RWPE2 (cell line): Measurements from ENCODE around the gene JAZF1.

Source experiments
- ATAC-seq: fragments of 200-7000 bp; cut with Tn5 transposase; 3 replicates; pipeline ENCODE4 v1.9.1; 2021; ENCODE audit warnings: low read depth
- DNase-seq: peaks from one replicate; pipeline ENCODE4 v3.0.0-alpha.2; 2020; ENCODE audit warnings: low spot score
- H3K27ac ChIP-seq: fragments of 450-650 bp; 2 replicates; pipeline ENCODE4 v1.5.1; 2017; ENCODE audit warnings: mild to moderate bottlenecking; ENCODE audit not compliant: poor library complexity, severe bottlenecking
- H3K27me3 ChIP-seq: fragments of 250-450 bp; sonication (Bioruptor Pico); 2 replicates; pipeline ENCODE4 v1.5.1; 2021; ENCODE audit warnings: mild to moderate bottlenecking, moderate library complexity; ENCODE audit not compliant: insufficient read depth, poor library complexity, severe bottlenecking
- H3K36me3 ChIP-seq: fragments of 250-450 bp; sonication (Bioruptor Pico); 2 replicates; pipeline ENCODE4 v1.5.1; 2020; ENCODE audit warnings: low read depth, mild to moderate bottlenecking, moderate library complexity
- H3K4me1 ChIP-seq: fragments of 250-450 bp; sonication (Bioruptor Pico); 2 replicates; pipeline ENCODE4 v1.5.1; 2021; ENCODE audit warnings: mild to moderate bottlenecking, moderate library complexity; ENCODE audit not compliant: insufficient read depth, poor library complexity, severe bottlenecking
- H3K4me3 ChIP-seq: fragments of 250-450 bp; sonication (Bioruptor Pico); 2 replicates; pipeline ENCODE4 v1.5.1; 2021; ENCODE audit warnings: mild to moderate bottlenecking, moderate library complexity; ENCODE audit not compliant: severe bottlenecking
- H3K9me3 ChIP-seq: fragments of 250-450 bp; sonication (Bioruptor Pico); 2 replicates; pipeline ENCODE4 v1.5.1; 2021; ENCODE audit warnings: mild to moderate bottlenecking, moderate library complexity; ENCODE audit not compliant: severe bottlenecking
- TF ChIP-seq, protein P1 (sequence below): fragments of 450-650 bp; IDR thresholded peaks from one replicate; pipeline ENCODE4 v1.5.1; 2017; ENCODE audit warnings: mild to moderate bottlenecking, moderate library complexity; ENCODE audit not compliant: poor library complexity, severe bottlenecking

Gene JAZF1

DNA sequence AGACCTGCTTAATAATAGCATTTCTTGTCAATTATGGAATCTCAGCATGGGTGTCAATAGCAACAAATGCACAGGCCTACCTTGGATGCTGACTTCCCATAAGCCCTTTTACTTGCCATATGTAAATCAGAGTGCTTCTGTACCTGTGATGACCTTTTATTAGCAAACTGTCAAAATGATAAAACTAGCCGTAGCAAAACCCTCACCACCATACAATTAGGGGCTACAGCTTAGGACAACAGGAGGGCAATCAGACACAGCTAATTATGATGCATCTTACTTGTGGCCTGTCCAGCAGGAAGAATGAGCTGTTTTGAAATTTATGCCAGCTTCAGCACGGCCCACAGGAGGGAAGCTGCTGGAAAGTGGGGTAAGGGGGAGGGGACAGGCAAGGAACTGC, 239.1 kb downstream of the JAZF1 start:
- H3K9me3 ChIP-seq, result no peaks in the 10 kb centered on the region
- no peaks in the 10 kb centered on the region for H3K4me1 ChIP-seq
- H3K27ac ChIP-seq, result no peak overlapping the region
- no peak for ATAC-seq
- no peaks in the 10 kb centered on the region for H3K27me3 ChIP-seq
- no peaks in the 10 kb centered on the region for H3K36me3 ChIP-seq
- H3K4me3 ChIP-seq, result no peak overlapping the region
- DNase-seq, result no peak
- TF ChIP-seq, protein P1, sequence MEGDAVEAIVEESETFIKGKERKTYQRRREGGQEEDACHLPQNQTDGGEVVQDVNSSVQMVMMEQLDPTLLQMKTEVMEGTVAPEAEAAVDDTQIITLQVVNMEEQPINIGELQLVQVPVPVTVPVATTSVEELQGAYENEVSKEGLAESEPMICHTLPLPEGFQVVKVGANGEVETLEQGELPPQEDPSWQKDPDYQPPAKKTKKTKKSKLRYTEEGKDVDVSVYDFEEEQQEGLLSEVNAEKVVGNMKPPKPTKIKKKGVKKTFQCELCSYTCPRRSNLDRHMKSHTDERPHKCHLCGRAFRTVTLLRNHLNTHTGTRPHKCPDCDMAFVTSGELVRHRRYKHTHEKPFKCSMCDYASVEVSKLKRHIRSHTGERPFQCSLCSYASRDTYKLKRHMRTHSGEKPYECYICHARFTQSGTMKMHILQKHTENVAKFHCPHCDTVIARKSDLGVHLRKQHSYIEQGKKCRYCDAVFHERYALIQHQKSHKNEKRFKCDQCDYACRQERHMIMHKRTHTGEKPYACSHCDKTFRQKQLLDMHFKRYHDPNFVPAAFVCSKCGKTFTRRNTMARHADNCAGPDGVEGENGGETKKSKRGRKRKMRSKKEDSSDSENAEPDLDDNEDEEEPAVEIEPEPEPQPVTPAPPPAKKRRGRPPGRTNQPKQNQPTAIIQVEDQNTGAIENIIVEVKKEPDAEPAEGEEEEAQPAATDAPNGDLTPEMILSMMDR, result no peak

DNA sequence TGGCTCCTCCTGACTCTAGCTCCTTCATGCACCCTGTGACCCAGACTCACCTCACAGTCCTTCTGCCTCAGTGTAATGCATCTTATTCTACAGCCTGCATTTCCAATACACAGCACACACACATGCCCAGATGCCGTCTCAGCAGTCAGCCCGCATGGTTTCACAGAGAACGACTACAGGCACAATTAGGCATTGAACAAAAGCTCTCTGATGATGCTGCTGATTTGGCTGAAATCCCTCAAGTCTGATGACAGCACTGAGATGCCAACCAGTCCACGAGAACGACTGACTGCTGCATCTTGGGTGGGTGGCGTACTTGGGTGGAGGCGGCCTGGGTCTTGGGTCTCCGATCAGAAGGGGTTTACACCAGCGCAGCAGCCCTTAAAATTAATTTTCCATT, 240.3 kb downstream of the JAZF1 start:
- Histone ChIP-seq H3K4me3 (no peak overlapping the region), H3K9me3 (no peaks in the 10 kb centered on the region), H3K4me1 (no peaks in the 10 kb centered on the region), H3K36me3 (no peaks in the 10 kb centered on the region), H3K27me3 (no peaks in the 10 kb centered on the region), H3K27ac (no peak overlapping the region)
- ATAC-seq, result no peak
- TF ChIP-seq, protein P1, result no peak
- no peak for DNase-seq

DNA sequence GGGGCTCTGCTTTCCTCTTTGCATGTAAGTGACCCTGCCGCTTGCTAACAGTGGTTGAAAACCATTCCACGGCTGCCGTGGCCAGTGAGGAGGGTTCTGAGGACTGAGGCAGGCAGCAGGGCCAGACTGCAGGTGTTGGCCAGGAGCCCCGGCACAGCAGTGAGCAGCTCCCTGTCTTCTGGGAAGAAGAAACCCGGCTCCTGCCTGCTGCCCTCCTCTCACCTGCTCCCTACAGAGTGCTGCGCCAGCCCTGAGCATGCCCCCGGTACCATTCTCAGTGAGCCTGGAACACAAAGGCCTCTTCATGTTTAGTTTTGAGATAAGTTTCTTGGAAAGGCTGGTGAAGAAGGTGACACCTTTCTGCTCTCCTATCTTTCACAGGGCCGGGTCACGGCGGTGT, 240.7 kb downstream of the JAZF1 start:
- Histone ChIP-seq H3K27me3 (no peaks in the 10 kb centered on the region), H3K4me1 (no peaks in the 10 kb centered on the region), H3K9me3 (no peaks in the 10 kb centered on the region), H3K4me3 (no peak overlapping the region), H3K27ac (no peak overlapping the region), H3K36me3 (no peaks in the 10 kb centered on the region)
- ATAC-seq (no peak), DNase-seq (no peak)
- TF ChIP-seq, protein P1, result no peak

DNA sequence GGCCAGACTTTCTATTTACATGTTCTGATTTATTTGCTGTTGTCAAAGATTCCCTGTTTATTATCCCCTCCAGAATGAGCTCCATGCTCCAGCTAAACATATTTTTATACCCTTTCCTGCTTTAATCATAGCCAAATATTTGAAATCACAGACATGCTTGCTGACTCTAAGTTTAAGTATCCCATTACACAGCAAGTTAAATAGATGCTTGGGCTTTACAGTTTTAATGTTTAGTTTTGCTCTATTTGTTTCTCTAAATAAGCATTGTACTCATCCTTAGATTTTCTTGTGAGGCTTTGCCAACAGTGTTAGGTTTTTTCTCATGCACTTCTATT, 243.9 kb downstream of the JAZF1 start:
- DNase-seq, result no peak
- Histone ChIP-seq H3K36me3 (no peaks in the 10 kb centered on the region), H3K27ac (no peak overlapping the region), H3K4me1 (no peaks in the 10 kb centered on the region), H3K27me3 (no peaks in the 10 kb centered on the region), H3K4me3 (no peak overlapping the region), H3K9me3 (no peaks in the 10 kb centered on the region)
- no peak for ATAC-seq
- TF ChIP-seq, protein P1, result no peak

DNA sequence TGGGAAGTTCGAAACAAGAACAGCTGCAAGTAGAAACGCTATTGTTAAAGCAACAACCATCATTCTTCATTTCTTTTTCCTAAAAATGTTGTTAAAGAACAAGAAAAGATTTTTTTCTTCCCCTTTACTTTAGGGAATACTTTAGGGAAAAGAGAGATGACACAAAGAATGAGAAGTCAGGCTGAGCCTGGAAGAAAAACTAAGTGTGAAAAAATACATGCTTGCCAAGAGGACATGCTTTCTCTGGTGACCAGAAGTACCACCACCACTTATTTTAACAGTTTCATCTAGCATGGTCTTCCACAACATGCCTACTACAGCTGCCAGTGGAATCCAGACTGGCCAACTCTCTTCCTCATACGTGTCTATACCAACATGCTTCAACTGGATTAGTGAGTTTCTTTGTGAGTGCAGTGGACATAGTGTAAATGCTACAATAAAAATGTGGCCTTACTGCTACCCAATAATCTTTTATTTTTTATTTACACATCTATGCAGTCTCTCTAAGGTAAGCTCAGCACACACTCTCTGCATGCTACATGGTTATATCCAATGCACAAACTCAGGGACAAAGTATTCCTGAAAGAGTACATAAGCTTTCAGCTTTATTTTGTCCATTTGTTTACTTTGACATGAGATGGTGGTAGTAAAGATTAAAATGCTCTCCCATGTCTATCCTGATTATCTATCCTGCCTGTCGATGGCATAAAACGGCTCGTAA, 244.4 kb downstream of the JAZF1 start:
- Histone ChIP-seq H3K36me3 (no peaks in the 10 kb centered on the region), H3K4me3 (no peak overlapping the region), H3K4me1 (no peaks in the 10 kb centered on the region), H3K27me3 (no peaks in the 10 kb centered on the region), H3K27ac (no peak overlapping the region), H3K9me3 (no peaks in the 10 kb centered on the region)
- ATAC-seq (no peak), DNase-seq (no peak)
- TF ChIP-seq, protein P1, result no peak
